ENCODE results near the gene BTBD8. TPM values are rescaled to one million over a fixed set of nuclear protein-coding genes. Genes with fewer than 3 reads are reported as not detected.

BTBD8 gene
- polyA plus RNA-seq, 3 donors, result 0.82 to 5.1 (median 1.3) TPM

Other genes starting within 250 kb of the BTBD8 start
- 10 to 100 TPM; 15.2 to 71.2 (median 43.4) TPM for gene TGFBR3, start 194.2 kb upstream of the BTBD8 start, polyA plus RNA-seq
- not detected for gene BRDT, start 130.9 kb upstream of the BTBD8 start, polyA plus RNA-seq
- gene EPHX4, start 50.4 kb upstream of the BTBD8 start, polyA plus RNA-seq, result under 1 TPM in 2 of 3 donors, not detected in 1; 0.06 to 0.24 TPM
- not detected for gene SETSIP, start 4.9 kb upstream of the BTBD8 start, polyA plus RNA-seq
- not detected for gene C1orf146, start 137.6 kb downstream of the BTBD8 start, polyA plus RNA-seq
- 1 to 10 TPM; 1.6 to 5.7 (median 3.8) TPM for gene GLMN, start 218.6 kb downstream of the BTBD8 start, polyA plus RNA-seq
- gene RPAP2, start 218.7 kb downstream of the BTBD8 start, polyA plus RNA-seq, result 1 to 10 TPM; 5.3 to 9.8 (median 6.0) TPM